OCI-LY7 (cell line): ENCODE results near the gene KCNT1. TPM values are rescaled to one million over a fixed set of nuclear protein-coding genes. Genes with fewer than 3 reads are reported as not detected.

Experiments used
- BruUV-seq: library from RNA; stranded (reverse); fragments of 400-500 nt; replicated peaks from 2 replicates; lab custom pipeline; 2021; lab: Mats Ljungman, UMichigan
- CTCF ChIA-PET: fragments of 300-600 bp; sonication (Branson Sonifier 250); formaldehyde crosslinking; loops from one replicate; lab custom pipeline; 2022; ENCODE audit warnings: antibody characterized with exemption; ENCODE audit not compliant: unreplicated experiment; lab: Charles Lee
- POLR2A ChIA-PET: fragments of 300-600 bp; sonication (Branson Sonifier 250); formaldehyde crosslinking; loops from one replicate; lab custom pipeline; 2022; ENCODE audit warnings: antibody characterized with exemption; lab: Charles Lee
- DNase-seq: peaks from one replicate; pipeline ENCODE4 v3.0.0-alpha.2; 2015; ENCODE audit warnings: low spot score
- H2AFZ ChIP-seq: fragments of 200-600 bp; sonication (generic), shearing (Covaris generic); 2 replicates; pipeline ENCODE4 v1.6.1; 2014; ENCODE audit warnings: mild to moderate bottlenecking, antibody characterized with exemption, low read length, moderate library complexity
- H3K27ac ChIP-seq: fragments of 200-600 bp; sonication (generic); 2 replicates; pipeline ENCODE4 v1.5.1; 2014; ENCODE audit warnings: mixed run types, low read depth, mild to moderate bottlenecking, moderate library complexity, low read length, inconsistent platforms; ENCODE audit not compliant: poor library complexity, severe bottlenecking
- H3K36me3 ChIP-seq: fragments of 200-600 bp; sonication (generic); 2 replicates; pipeline ENCODE4 v1.6.1; 2014; ENCODE audit warnings: mild to moderate bottlenecking, antibody characterized with exemption, low read length, moderate library complexity, mixed read lengths; ENCODE audit not compliant: insufficient read depth
- H3K4me1 ChIP-seq: fragments of 200-600 bp; sonication (generic); 2 replicates; pipeline ENCODE4 v1.5.1; 2014; ENCODE audit warnings: mild to moderate bottlenecking, low read length; ENCODE audit not compliant: insufficient read depth, poor library complexity, severe bottlenecking
- H3K4me2 ChIP-seq: fragments of 200-600 bp; sonication (generic); 2 replicates; pipeline ENCODE4 v1.6.1; 2014; ENCODE audit warnings: mild to moderate bottlenecking, low read length
- H3K4me3 ChIP-seq: fragments of 200-600 bp; sonication (generic); 2 replicates; pipeline ENCODE4 v1.5.1; 2014; ENCODE audit warnings: mild to moderate bottlenecking, low read depth, low read length; ENCODE audit not compliant: poor library complexity, severe bottlenecking
- H3K79me2 ChIP-seq: fragments of 200-600 bp; sonication (generic); 2 replicates; pipeline ENCODE4 v1.6.1; 2016; ENCODE audit warnings: low read depth, mild to moderate bottlenecking, low read length, moderate library complexity, mixed read lengths; ENCODE audit not compliant: insufficient read depth
- H3K9me2 ChIP-seq: fragments of 200-600 bp; sonication (generic); 2 replicates; pipeline ENCODE4 v1.6.1; 2016; ENCODE audit warnings: mild to moderate bottlenecking, low read length, mixed read lengths; ENCODE audit not compliant: insufficient read depth
- H3K9me3 ChIP-seq: fragments of 200-600 bp; sonication (generic); 2 replicates; pipeline ENCODE4 v1.6.1; 2014; ENCODE audit warnings: mild to moderate bottlenecking, mixed run types, low read length, mixed read lengths
- H4K20me1 ChIP-seq: fragments of 200-600 bp; sonication (generic); 2 replicates; pipeline ENCODE4 v1.6.1; 2014; ENCODE audit warnings: mild to moderate bottlenecking, antibody characterized with exemption, low read length, moderate library complexity, mixed read lengths; ENCODE audit not compliant: insufficient read depth
- CTCF ChIP-seq: fragments of 200-600 bp; sonication (generic); conservative IDR thresholded peaks from 2 replicates; pipeline ENCODE4 v1.5.1; 2014; ENCODE audit warnings: mild to moderate bottlenecking, antibody characterized with exemption, low read length, moderate library complexity, mixed read lengths
- EZH2phosphoT487 ChIP-seq: fragments of 200-600 bp; sonication (generic); IDR thresholded peaks from 2 replicates; pipeline ENCODE4 v1.6.1; 2018; ENCODE audit warnings: low read depth, borderline replicate concordance, mild to moderate bottlenecking, mixed run types, antibody characterized with exemption, low read length, moderate library complexity, mixed read lengths
- intact Hi-C: fragments of 100-400 bp; cut with micrococcal nuclease; formaldehyde crosslinking; loops from one replicate; pipeline ENCODE4 v1.10.0; 2022; ENCODE audit not compliant: unreplicated experiment
- total RNA-seq, 2 experiments: library from RNA; depleted of rRNA in 1 of 2; stranded (reverse); fragments of >200 nt in 1 of 2; shearing (Covaris generic) in 1 of 2; gene quantifications; 2 replicates each; pipeline ENCODE4 v1.2.3, GENCODE V29; 2014 to 2022

The KCNT1 gene
- total RNA-seq, 2 experiments from 2014 or later = not detected

DNA sequence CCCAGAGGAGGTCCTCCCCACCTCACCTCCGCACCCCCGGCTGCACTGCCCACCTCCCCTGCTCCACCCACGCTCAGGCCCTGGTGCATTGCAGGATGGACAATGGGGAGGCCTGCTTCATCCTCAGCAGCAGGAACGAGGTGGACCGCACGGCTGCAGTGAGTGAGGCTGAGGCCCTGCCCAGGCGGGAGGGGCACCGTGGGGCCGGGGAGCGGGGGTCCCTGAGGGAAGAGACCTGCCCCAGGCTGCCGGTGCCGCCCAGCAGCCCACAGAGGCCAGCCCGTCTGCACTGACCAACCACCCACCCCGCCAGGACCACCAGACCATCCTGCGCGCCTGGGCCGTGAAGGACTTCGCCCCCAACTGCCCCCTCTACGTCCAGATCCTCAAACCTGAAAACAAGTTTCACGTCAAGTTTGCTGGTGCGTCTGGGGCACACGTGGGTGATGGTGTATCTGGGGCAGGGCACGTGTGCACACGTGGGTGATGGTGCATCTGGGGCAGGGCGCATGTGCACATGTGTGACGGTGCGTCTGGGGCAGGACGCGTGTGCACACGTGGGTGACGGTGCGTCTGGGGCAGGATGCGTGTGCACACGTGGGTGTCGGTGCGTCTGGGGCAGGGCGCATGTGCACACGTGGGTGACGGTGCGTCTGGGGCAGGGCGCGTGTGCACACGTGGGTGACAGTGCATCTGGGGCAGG lies 66.7 kb downstream of the KCNT1 start:
- H3K4me1 ChIP-seq = no peaks in the 10 kb centered on the region
- POLR2A ChIA-PET = no interaction called here
- BruUV-seq = no TSS peak
- H3K9me3 ChIP-seq = no peaks in the 10 kb centered on the region
- intact Hi-C loops = no loop called here
- no peaks in the 10 kb centered on the region for H3K36me3 ChIP-seq
- no peak for DNase-seq
- no peak overlapping the region for H2AFZ ChIP-seq
- no peak overlapping the region for H3K27ac ChIP-seq
- H3K79me2 ChIP-seq = no peaks in the 10 kb centered on the region
- TF ChIP-seq CTCF = no peak
- no peak for TF ChIP-seq EZH2phosphoT487
- H3K4me3 ChIP-seq = no peak overlapping the region
- no peak overlapping the region for H3K4me2 ChIP-seq
- H3K9me2 ChIP-seq = no peaks in the 10 kb centered on the region
- H4K20me1 ChIP-seq = no peaks in the 10 kb centered on the region
- CTCF ChIA-PET = no interaction called here

DNA sequence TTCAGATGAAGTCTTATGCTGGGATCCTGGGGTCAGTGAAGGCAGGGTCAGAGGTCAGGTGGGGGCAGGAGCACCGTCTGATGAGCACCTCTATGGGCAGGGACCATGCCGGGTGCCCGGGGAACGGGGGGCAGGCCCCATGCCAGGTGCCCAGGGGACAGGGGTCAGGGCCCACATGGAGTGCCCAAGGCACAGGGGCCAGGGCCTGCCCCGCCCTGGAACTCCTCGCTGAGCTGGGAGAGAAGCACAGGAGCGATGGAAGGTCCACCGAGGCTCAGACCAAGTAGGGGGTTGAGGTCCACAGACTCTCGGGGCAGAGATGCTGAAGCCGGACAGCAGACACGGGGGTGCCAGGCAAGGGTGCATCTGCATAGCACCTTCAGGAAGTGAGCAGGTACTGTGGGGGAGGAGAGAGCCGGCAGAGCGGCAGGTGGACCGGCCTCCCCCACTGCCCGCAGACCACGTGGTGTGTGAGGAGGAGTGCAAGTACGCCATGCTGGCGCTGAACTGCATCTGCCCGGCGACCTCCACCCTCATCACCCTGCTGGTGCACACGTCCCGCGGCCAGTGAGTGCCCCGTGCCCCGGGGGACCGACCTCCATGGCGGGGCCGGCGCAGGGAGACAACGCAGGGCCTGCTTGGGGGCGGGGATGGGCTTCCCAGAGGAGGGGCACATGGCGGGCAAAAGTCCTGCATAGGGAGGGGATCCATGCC lies 67.7 kb downstream of the KCNT1 start:
- H3K9me2 ChIP-seq = no peaks in the 10 kb centered on the region
- no TSS peak for BruUV-seq
- H3K4me3 ChIP-seq = no peak overlapping the region
- H3K36me3 ChIP-seq = no peaks in the 10 kb centered on the region
- no peaks in the 10 kb centered on the region for H3K4me1 ChIP-seq
- intact Hi-C loops = no loop called here
- DNase-seq = no peak
- no peak overlapping the region for H3K4me2 ChIP-seq
- H4K20me1 ChIP-seq = no peaks in the 10 kb centered on the region
- CTCF ChIA-PET = no interaction called here
- H3K79me2 ChIP-seq = no peaks in the 10 kb centered on the region
- no peaks in the 10 kb centered on the region for H3K9me3 ChIP-seq
- no peak overlapping the region for H2AFZ ChIP-seq
- no peak overlapping the region for H3K27ac ChIP-seq
- POLR2A ChIA-PET = no interaction called here
- TF ChIP-seq CTCF (no peak), EZH2phosphoT487 (no peak)

DNA sequence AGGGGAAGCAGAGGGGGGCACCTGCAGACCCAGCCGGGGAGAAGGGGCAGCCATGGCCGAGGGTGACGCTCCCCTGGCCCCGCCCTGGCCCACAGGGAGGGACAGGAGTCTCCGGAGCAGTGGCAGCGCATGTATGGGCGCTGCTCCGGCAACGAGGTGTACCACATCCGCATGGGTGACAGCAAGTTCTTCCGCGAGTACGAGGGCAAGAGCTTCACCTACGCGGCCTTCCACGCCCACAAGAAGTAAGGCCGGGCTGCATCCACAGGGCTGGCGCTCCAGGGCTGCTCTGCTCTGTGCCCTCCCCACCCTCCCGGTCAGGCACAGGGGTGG lies 68.2 kb downstream of the KCNT1 start:
- intact Hi-C loops = no loop called here
- no TSS peak for BruUV-seq
- TF ChIP-seq CTCF (no peak), EZH2phosphoT487 (no peak)

More for the DNA sequence above, 68.2 kb downstream of the KCNT1 start:
- Histone ChIP-seq H3K36me3 (no peaks in the 10 kb centered on the region), H3K4me2 (no peak overlapping the region), H3K4me1 (no peaks in the 10 kb centered on the region), H3K79me2 (no peaks in the 10 kb centered on the region), H3K27ac (no peak overlapping the region), H3K4me3 (no peak overlapping the region), H4K20me1 (no peaks in the 10 kb centered on the region), H3K9me3 (no peaks in the 10 kb centered on the region), H2AFZ (no peak overlapping the region), H3K9me2 (no peaks in the 10 kb centered on the region)
- no peak for DNase-seq
- CTCF ChIA-PET = no interaction called here
- POLR2A ChIA-PET = no interaction called here
